Measurements from ENCODE around the gene RABGGTA.

DNA sequence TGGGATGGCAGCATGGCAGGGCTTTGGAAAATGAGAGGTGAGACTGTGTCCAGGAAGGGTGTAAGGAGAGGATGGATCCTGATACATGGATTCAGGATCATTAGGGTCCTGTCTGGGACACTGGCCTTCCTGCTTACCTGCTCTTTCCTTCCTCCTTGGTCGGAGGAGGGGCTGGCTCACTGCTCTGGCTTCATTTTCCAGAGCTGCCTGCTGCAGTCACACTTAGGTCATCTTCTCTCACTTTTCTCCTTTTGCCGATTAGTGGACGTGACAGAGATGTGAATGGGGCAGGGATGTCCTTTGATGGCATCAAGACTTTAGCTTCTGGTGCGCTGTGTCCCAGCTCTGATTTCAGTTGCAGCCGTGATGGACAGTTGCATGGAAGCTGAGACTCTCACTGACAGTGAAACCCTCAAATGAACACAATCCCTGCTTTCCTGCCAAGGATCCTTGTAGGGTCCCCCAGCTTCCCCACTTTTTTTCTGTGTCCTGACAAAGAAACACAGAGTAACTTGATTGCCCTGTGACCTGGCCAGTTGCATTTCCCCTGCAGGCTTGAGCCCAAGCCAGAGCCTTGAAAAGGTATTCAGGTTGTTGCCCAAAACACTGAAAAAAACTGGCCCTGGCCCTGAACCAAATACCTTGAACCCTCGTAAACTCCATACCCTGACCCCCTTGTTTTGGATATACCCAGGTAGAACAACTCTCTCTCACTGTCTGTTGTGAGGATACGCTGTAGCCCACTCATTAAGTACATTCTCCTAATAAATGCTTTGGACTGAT, 37.1 kb upstream of the RABGGTA start:
- no peak for TF ChIP-seq EZH2 (IDR thresholded peaks at IDR 0.05; ENCODE audit: insufficient read depth, poor library complexity, severe bottlenecking)
- no peak for TF ChIP-seq EZH2phosphoT487 (IDR thresholded peaks at IDR 0.05; ENCODE audit: insufficient read depth, low read depth)

All from GM23248 (cell line).